IPS-NIHi11 (cell line): ENCODE results near the gene NUDT8.
A peak's percentile ranks its signal among the peaks of the same experiment; 100 is the strongest.
"Not testable (repeated sequence)": the region's sequence is repeated elsewhere in the genome, so short reads cannot be mapped to it uniquely, and the experiment has no call there.

Source experiments
- DNase-seq: peaks from one replicate; pipeline ENCODE4 v3.0.0; 2012; ENCODE audit warnings: mixed read lengths, low spot score

NUDT8 gene

DNA sequence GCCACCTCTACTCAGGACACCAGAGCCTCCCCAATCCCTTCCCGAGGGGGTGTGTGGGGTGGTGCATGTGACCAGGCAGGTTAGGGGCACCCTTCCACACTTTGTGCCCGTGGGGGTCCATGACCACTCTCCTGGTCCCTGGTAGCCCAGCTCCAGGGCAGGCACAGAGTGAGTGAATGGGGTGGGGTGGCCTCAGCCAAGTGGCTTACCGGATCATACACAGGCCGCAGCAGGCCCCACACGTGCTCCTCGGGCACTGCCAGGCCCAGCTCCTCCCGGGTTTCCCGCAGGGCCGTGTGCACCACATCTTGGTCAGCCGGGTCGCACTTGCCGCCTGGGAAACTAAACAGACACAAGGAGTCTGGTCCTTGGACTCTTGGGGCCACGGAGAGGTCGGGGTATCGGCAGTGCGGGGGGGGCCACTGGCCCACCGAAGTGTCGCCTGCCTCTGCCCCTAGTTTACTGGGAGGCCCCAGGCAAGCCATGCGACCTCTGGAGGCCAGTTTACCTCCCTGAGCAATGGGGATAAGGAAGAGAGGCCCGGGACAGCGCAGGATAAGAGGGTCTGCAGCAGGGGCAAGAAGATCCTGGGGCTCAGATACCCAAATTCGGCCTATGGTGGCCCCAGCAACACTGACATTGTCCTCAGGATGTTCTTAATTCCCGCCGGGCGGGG is 889 bp downstream of the NUDT8 start:
- DNase-seq = no peak

DNA sequence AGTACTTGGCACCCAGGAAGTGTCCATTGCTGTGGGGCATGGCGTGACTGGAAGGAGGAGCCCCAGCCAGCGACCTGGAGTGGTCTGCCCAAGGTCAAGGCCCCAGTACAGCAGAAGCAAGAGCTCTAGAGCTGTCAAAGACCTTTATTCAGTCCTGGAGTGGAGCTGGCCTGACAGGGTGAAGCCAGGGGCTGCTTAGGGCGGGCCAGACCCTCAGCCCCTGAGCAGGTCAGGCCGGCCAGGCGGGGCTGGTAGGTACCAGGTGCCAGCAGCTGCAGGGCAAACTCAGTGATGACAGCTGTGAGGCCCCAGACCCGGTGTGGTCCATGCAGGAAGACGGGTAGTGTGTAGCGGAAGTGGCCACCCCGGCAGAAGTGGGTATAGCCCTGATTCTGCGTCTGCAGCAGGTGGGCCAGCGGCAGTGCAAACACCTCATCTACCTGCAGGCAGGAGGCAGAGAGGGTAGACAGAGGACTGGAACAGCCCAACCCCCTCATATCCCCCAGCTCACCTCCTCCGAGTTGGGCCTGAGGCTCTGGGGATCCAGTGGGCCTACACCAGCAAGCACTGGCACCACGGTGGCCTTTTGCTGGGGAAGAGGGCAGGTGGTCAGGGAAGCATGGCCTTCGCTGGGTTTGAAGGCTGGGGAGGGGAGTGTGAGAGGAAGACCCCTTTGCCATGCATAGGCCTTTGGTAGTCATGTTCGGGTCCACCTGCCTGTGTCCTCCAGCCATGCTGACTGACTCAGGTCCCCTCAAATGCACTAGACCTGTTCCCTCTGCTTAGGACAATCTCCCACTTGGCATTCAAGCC is 1.7 kb downstream of the NUDT8 start:
- no peak for DNase-seq

DNA sequence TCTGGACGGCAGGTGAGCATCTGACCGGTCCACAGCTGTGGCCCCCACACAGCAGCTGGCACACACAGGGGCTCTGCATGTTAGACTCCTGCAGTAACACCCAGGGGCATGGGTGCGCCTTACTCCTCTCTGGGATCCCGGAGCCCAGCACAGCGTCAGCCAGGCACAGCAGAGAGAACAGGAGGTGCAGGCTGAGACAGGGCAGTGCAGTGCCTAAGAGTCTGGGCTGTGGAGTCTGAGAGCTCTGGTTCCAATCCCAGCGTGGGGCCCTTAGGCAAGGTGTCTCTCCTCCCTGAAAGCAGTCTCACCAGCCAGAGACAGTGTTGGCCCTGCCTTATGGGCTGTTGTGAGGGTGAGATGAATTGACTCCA is 2.3 kb downstream of the NUDT8 start:
- DNase-seq = no peak

DNA sequence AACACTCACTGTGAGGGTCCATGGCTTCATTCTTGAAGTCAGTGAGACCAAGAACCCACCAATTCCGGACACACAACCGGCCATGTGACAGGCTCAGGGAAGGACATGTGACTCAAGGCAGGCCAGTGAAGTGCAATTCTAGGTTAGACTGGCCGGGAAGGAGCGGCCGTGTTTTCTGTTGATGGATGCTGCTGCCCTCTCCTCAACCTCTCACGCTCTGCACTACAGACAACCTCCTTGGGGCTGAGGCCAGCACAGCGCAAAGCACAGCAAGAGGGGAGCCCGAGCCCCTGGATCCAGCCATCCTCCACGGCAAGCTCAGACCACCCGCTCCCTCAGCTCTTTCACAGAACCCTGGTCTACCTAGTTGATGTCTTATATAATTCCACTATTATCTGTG is 2.8 kb downstream of the NUDT8 start:
- no peak for DNase-seq

DNA sequence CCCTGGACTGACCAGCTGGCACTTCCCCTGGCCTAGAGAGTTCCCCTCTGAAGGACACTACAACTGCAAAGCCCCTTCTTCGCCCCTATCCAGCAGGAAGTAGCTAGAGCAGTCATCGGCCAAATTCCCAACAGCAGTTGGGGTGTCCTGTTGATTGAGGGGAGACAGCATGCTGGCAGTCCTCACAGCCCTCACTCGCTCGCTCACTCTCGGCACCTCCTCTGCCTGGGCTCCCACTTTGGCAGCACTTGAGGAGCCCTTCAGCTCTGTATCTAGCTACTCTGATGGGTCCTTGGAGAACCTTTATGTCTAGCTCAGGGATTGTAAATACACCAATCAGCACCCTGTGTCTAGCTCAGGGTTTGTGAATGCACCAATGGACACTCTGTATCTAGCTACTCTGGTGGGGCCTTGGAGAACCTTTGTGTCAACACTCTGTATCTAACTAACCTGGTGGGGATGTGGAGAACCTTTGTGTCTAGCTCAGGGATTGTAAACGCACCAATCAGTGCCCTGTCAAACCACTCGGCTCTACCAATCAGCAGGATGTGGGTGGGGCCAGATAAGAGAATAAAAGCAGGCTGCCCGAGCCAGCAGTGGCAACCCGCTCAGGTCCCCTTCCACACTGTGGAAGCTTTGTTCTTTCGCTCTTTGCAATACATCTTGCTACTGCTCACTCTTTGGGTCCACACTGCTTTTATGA is 3.5 kb downstream of the NUDT8 start:
- not testable (repeated sequence) for DNase-seq

DNA sequence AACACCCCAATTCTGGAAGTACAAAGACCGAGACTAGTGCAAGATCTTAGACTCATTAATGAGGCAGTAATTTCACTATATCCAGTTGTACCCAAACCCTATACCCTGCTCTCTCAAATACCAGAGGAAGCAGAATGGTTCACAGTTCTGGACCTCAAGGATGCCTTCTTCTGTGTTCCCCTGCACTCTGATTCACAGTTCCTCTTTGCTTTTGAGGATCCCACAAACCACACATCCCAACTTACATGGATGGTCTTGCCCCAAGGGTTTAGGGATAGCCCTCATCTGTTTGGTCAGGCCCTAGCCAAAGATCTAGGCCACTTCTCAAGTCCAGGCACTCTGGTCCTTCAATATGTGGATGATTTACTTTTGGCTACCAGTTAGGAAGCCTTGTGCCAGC is 5.9 kb downstream of the NUDT8 start:
- not testable (repeated sequence) for DNase-seq

DNA sequence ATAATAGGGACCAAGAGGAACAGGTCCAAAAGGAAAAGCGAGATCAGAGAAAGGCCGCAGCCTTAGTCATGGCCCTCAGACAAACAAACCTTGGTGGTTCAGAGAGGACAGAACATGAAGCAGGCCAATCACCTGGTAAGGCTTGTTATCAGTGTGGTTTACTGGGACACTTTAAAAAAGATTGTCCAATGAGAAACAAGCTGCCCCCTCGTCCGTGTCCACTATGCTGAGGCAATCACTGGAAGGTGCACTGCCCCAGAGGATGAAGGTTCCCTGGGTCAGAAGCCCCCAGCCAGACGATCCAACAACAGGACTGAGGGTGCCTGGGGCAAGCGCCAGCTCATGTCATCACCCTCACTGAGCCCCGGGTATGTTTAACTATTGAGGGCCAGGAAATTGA is 6.8 kb downstream of the NUDT8 start:
- DNase-seq = not testable (repeated sequence)

DNA sequence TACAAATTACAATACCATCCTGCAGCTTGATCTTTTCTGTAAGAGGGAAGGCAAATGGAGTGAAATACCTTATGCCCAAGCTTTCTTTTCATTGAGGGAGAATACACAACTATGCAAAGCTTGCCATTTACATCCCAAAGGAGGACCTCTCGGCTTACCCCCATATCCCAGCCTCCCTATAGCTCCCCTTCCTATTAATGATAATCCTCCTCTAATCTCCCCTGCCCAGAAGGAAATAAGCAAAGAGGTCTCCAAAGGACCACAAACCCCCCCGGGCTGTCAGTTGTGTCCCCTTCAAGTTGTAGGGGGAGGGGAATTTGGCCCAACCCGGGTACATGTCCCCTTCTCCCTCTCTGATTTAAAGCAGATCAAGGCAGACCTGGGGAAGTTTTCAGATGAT is 7.8 kb downstream of the NUDT8 start:
- not testable (repeated sequence) for DNase-seq

DNA sequence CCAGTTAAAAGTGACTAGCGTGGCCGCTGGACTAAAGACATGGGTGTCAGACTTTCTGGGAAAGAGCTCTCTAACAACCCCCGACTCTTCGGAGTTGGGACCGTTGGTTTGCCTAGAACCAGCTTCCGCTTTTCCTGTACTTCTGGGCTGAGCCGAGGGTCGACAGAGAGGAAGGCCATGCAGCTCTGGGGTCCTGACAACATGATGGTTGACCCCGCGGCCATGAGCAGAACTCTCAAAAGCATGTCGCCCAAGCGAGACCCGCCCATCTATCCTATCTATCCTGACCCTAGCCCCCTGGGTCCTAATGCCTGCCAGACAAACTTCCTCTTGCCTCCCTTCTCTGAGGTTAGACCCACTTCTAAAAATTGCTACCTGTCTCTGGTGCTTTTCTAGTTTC is 9.1 kb downstream of the NUDT8 start:
- DNase-seq = not testable (repeated sequence)

DNA sequence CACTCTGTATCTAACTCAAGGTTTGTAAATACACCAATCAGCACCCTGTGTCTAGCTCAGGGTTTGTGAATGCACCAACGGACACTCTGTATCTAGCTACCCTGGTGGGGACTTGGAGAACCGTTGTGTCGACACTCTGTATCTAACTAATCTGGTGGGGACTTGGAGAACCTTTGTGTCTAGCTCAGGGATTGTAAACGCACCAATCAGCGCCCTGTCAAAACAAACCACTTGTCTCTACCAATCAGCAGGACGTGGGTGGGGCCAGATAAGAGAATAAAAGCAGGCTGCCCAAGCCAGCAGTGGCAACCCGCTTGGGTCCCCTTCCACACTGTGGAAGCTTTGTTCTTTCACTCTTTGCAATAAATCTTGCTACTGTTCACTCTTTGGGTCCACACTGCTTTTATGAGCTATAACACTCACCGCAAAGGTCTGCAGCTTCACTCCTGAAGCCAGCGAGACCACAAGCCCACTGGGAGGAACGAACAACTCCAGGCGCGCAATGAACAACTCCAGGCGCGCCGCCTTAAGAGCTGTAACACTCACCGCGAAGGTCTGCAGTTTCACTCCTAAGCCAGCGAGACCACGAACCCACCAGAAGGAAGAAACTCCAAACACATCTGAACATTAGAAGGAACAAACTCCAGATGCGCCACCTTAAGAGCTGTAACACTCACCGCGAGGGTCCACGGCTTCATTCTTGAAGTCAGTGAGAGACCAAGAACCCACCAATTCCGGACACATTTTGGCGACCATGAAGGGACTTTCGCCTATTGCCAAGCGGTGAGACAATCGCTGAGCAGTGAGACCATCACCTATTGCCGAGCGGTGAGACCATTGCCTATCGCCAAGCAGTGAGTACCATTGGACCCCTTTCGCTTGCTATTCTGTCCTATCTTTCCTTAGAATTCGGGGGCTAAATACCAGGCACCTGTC is 9.8 kb downstream of the NUDT8 start:
- DNase-seq = not testable (repeated sequence)

DNA sequence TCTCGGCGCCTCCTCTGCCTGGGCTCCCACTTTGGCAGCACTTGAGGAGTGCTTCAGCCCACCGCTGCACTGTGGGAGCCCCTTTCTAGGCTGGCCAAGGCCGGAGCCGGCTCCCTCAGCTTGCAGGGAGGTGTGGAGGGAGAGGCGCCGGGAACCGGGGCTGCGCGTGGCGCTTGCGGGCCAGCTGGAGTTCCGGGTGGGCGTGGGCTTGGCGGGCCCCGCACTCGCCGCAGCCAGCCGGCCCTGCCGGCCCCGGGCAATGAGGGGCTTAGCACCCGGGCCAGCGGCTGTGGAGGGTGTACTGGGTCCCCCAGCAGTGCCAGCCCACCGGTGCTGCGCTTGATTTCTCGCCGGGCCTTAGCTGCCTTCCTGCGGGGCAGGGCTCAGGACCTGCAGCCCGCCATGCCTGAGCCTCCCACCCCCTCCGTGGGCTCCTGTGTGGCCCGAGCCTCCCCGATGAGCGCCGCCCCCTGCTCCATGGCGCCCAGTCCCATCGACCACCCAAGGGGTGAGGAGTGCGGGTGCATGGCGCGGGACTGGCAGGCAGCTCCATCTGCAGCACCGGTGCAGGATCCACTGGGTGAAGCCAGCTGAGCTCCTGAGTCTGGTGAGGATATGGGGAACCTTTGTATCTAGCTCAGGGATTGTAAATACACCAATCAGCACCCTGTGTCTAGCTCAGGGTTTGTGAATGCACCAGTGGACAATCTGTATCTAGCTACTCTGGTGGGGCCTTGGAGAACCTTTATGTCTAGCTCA is 10.7 kb downstream of the NUDT8 start:
- not testable (repeated sequence) for DNase-seq

DNA sequence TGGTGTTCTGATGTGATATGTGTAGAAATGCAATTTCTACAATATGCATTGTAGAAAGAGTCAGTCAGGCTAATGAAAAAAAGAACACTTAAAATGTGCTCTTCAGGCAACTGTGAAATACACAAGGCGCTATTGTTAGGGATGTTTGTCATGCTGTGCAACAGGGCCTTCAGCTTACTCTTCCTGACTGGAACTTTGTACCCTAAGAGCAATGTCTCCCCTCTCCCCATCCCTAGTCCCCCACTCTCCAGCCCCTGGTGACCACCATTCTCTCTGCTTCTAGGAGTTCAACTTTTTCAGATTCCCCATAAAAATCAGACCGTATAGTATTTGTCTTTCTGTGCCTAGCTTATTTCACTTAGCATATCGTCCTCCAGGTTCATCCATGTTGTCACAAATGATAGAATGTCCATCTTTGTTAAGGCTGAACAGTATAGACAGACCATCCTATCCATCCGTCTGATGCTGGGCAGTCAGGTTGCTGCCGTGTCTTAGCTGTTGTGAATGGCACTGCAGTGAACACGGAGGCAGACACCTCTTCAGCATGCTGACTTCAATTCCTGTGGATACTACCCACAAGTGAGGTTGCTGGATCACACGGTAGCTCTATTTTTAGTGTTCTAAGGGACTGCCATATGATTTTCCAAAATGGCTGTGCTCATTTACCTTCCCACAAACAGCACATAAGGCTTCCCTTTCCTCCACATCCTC is 12.3 kb downstream of the NUDT8 start:
- no peak for DNase-seq

DNA sequence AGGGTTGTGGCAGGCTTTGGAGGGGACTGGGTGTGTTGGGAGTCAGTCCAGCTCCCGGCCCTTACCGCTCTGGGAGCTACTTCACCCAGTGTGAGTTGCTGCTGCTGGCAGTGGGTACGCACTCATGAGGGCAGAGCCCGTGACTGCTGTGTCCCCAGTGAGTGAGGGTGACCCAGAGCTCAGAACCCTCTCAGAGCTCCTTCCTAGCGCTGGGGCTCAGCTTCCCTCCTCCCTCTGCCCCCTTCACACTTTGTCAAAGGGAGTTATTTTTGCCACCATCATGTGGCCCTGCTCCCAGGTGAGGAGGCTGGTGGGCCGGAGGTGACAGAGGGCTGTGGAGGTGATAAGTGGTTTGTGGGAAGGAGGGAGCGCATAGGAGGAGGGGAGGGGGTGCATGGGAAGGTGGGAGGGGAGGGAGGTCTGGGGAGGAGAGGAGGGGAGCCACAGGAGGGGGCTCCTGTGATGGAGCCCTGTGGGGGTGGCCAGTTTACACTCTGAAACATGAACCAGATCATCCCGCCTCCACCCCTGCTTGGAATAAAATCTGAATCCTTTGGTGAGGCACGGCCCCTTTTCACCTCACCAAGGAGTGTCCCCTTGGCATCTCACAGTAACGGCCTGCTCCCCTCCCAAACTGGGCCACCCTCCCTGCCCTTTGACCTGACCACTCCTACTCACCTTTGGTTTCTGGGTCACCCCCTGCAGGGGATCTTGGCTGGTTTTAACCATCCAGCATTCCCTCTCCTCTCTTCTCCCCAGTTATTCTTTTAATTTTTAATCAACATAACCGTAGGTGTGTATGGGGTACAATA is 13.1 kb downstream of the NUDT8 start:
- no peak for DNase-seq

DNA sequence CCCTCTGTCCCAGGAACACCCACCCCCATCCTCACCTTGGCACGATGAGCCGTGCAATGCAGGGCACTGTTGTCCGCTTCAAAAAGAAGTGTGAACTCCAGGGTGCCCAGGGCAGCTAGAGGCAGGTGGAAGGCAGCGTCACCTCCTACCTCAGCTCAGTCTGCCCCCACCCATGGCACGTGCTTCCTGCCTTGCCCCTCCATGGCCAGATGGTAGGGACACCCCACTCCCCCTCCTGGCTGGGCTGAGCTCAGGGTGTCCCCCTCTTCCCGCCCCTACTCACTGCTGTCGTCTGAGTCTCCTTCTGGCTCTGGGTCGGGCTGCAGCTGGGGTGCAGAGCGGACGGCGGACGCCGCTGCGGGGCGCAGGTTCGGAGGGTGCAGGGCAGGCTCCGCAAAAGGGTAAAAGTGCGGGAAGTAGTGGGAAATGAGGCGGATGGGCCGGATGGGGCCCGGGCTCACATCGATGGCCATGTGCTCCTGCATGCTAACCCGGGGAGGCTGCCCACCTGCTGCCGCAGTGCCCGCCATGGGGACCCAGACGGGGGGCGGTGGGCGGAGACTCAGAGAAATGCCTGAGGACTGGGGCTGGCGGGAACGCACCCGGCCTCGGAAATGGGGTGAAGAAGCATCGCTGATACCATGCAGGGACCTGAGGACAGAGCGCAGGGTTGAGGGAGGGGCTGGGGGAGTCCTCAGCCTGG is 13.9 kb downstream of the NUDT8 start:
- DNase-seq = no peak

DNA sequence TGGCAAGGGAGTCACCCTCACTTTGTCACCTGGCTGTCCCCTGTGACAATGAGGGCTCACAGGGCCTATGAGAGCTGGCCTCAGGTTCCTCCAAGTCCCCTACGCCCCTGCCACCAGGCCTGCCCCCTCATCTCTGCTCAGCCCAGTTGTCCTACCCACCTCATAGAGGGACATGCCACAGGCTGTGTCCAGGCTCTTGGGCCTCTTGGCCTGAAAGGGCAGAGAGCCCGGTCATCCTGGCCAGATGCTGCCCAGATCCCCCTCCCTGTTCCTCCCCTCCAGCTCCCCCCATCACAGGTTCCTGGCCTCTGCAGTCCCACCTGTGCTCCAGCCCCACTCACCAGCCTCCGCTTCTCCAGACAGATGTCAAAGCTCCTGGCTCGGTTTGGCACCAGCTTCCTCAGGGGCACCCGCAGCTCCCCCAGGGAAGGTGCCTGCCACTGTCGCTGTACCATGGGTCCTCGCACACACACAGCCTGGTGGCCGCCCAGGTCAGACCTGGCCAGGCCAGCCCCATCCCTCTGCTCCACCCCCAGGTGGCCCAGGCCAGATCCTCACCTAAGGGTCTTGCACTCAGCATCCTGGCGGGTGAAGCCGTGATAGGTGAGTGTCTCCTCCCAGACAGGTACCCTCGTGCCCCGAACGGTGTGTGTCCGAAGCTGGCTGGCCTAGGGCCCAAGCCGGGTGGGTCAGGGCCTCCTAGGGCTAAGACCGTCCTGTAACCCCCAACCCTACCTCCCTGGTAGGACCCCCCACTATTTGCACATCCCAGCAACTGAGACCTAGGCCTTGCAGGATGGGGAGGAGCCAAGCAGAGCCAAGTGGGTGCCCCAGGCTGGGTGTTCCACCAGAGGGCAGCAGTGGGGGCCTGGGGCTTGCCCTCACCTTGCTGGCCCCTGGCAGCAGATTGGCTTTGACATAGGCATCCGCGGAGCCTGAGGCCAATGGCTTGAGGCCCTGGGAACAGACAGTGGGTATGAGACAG is 14.7 kb downstream of the NUDT8 start:
- DNase-seq = peak; percentile 74

DNA sequence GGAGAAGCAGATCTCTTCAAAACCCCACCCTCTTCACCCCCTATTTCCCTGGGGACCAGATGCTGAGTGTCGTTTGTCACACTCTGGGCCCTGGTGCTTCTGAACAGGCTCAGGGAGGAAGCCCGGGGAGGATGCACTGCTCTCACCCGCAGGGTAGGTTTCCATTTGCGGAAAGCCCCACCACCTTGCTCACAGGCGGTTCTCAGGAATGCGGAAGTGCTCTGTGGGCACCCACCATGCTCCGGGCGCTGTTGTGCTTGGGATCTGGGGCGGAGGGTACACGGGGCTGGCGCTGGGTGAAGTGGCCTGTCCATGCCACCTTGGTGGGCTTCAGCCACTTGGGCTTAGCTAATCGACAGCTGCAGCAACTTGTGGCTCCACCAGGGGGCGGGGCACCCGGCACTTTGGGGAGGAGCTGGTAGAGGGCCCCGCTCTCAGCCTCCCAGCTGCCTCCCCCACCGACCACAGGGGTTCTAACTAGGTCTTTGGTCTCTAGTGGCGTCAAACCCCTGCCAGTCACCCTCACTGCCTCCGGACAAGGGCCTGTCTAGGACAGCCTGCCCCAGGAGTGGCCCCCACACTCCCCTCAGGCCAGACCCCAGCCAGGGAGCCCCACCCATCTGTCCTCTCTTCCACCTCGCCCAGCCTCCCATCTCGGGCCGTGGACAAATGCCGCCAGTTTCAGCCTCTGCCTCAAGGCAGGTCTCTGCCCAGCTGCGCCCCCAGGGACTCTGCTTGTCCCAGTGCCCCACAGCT is 15.6 kb downstream of the NUDT8 start:
- peak; percentile 71 for DNase-seq
